ENCODE results near the gene FAF1. TPM values are rescaled to one million over a fixed set of nuclear protein-coding genes. Genes with fewer than 3 reads are reported as not detected.
A peak's percentile ranks its signal among the peaks of the same experiment; 100 is the strongest.

Gene FAF1
- total RNA-seq, 1 experiment from 2014 or later = 109 TPM

DNA sequence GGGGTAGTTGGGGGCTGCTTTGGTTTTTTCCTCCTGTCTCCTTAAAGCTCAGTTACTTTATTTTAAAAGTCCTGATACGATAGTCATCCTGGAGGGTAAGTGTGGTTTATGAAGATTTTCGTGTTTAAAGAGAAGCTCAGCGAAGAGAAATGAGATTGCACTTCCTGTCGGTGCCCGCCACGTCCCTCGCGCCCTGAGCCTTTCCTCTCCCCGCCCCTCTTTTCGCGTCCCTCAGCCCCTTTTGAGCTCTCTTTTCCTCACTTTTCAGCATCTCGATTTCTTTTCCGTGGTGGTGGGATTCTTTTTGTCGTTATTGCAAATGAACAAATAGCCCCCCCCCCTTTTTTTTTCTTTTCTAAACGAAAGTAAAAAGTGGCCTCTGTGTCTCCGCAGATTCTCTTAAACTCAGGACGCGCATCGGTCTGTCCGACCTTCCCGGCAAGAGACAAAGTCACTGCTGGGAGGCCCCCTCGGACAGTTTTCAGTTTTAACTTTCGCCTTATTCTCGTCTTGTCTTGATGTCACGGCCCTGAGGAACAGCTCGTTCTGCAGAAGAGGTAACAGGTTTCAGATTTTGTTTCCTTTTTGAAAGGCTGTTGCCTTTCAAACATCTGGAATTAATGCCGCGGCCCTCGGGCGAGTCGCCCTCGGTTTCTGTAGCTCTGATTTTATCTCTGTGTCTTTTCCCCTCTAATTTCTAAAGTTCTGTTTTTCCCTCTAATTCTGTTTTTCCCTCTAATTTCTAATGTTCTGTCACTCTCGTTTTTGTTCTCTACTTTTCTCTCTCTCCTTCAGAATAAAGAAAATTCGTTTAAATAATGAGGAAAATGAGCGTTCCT, 535.8 kb downstream of the FAF1 start:
- BruUV-seq (replicated peaks) = no TSS peak

DNA sequence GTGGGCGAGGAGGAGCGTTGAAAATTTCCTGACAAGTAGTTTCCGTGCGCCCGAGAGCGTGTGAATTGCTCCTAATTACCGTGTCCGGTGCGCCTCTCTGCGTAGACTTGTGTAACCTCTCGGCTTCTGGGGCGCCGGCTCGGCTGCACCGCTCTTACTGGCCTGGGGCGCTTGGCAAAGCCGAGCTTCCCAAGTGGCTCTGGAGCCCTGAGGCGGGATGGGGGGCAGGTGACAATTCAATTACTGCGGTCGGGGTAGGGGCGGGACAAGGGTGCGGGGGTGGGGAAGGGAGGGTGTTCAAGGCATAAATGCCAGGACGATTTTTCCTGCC, 536.4 kb downstream of the FAF1 start:
- peak; percentile 63 for DNase-seq (ENCODE audit: low spot score)
- H3K27me3 ChIP-seq (replicated peaks; ENCODE audit: insufficient read depth, low read depth, low read length, poor library complexity) = peaks cover 99% of the 10 kb centered on the region
- ChIA-PET POLR2A (ENCODE audit: low non-redundant PET) (no interaction called here), CTCF (no interaction called here)
- no peaks in the 10 kb centered on the region for H3K9me3 ChIP-seq (ENCODE audit: low read depth, low read length, poor library complexity, severe bottlenecking)
- H3K4me1 ChIP-seq (ENCODE audit: insufficient read depth, low read length, poor library complexity, severe bottlenecking) = peaks cover 13% of the 10 kb centered on the region
- BruUV-seq (replicated peaks) = no TSS peak
- no peaks in the 10 kb centered on the region for H3K36me3 ChIP-seq (ENCODE audit: insufficient read depth, low read length, poor library complexity, severe bottlenecking)
- intact Hi-C loops (cut with micrococcal nuclease; ENCODE audit: unreplicated experiment) = no loop called here
- TF ChIP-seq CTCF (conservative IDR thresholded peaks at IDR 0.05; ENCODE audit: low read depth, low read length) (no peak), EZH2 (IDR thresholded peaks at IDR 0.05; ENCODE audit: borderline replicate concordance, low read depth, low read length, poor library complexity, severe bottlenecking) (no peak)
- peak overlapping the region; percentile 42 for H3K4me3 ChIP-seq (ENCODE audit: low read depth, low read length, poor library complexity, severe bottlenecking)
- H3K27ac ChIP-seq (ENCODE audit: low read depth, low read length, poor library complexity, severe bottlenecking) = no peak overlapping the region

More for the DNA sequence above, 535.8 kb downstream of the FAF1 start:
- Histone ChIP-seq H3K27ac (ENCODE audit: low read depth, low read length, poor library complexity, severe bottlenecking) (no peak overlapping the region), H3K36me3 (ENCODE audit: insufficient read depth, low read length, poor library complexity, severe bottlenecking) (no peaks in the 10 kb centered on the region), H3K27me3 (replicated peaks; ENCODE audit: insufficient read depth, low read depth, low read length, poor library complexity) (peaks cover 100% of the 10 kb centered on the region), H3K9me3 (ENCODE audit: low read depth, low read length, poor library complexity, severe bottlenecking) (no peaks in the 10 kb centered on the region), H3K4me3 (ENCODE audit: low read depth, low read length, poor library complexity, severe bottlenecking) (peak overlapping the region; percentile 42), H3K4me1 (ENCODE audit: insufficient read depth, low read length, poor library complexity, severe bottlenecking) (peaks cover 13% of the 10 kb centered on the region)
- peak; percentile 55 for DNase-seq (ENCODE audit: low spot score)
- TF ChIP-seq EZH2 (IDR thresholded peaks at IDR 0.05; ENCODE audit: borderline replicate concordance, low read depth, low read length, poor library complexity, severe bottlenecking) (peak; percentile 72), CTCF (conservative IDR thresholded peaks at IDR 0.05; ENCODE audit: low read depth, low read length) (no peak)
- intact Hi-C loops (cut with micrococcal nuclease; ENCODE audit: unreplicated experiment) = no loop called here
- POLR2A ChIA-PET (ENCODE audit: low non-redundant PET) = no interaction called here
- CTCF ChIA-PET = no interaction called here

DNA sequence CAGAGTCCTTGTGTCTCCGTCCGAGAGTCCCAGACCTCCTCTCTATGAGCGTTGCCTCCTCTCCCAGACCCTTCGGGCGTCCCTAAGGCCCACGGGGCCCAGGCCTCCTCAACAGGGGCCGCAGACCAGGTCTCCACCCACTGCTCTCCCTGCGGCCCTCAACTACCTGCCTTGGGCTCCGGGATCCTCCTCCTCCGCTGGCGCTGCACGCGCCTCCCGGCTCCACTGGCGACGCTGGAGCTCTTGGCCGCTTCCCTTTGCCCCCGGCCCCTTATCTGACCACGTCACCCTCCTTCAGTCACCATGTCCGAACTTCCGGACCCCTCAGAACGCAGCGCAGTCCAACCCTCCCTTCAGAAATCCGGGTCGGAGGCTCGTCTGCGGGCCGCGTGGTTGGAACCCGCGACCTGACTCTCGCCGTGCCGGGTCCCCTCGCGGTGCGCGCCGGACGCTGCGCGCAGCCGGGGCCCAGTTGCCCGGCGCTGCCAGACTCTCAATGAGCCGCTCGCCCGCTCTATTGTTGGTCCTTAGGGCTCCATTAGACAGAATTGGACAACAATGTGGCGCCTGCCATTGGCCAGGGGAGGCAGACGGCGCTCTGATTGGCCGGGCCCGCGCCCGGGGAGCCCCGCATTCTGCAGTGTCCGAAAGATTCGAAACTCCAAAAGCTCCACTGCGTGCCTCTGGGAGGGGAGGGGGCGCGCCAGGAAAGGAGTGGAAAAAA, 537.0 kb downstream of the FAF1 start, which contains the start of gene DMRTA2:
Gene DMRTA2, minus strand, starts transcription at position 498 of the 724 bp plus-strand sequence. CDS start 1,907 bp downstream, outside the sequence.
- intact Hi-C loops (cut with micrococcal nuclease; ENCODE audit: unreplicated experiment) = no loop called here
- Histone ChIP-seq H3K9me3 (ENCODE audit: low read depth, low read length, poor library complexity, severe bottlenecking) (no peaks in the 10 kb centered on the region), H3K36me3 (ENCODE audit: insufficient read depth, low read length, poor library complexity, severe bottlenecking) (no peaks in the 10 kb centered on the region), H3K4me3 (ENCODE audit: low read depth, low read length, poor library complexity, severe bottlenecking) (peak within 1 kb of the TSS; percentile 42), H3K27ac (ENCODE audit: low read depth, low read length, poor library complexity, severe bottlenecking) (no peak within 1 kb of the TSS), H3K4me1 (ENCODE audit: insufficient read depth, low read length, poor library complexity, severe bottlenecking) (peaks cover 13% of the 10 kb centered on the region), H3K27me3 (replicated peaks; ENCODE audit: insufficient read depth, low read depth, low read length, poor library complexity) (peaks cover 99% of the 10 kb centered on the region)
- CTCF ChIA-PET = no interaction called here
- no TSS peak for BruUV-seq (replicated peaks)
- TF ChIP-seq CTCF (conservative IDR thresholded peaks at IDR 0.05; ENCODE audit: low read depth, low read length) = no peak
- TF ChIP-seq EZH2 (IDR thresholded peaks at IDR 0.05; ENCODE audit: borderline replicate concordance, low read depth, low read length, poor library complexity, severe bottlenecking) = peak; percentile 46
- POLR2A ChIA-PET (ENCODE audit: low non-redundant PET) = no interaction called here
- peak; percentile 61 for DNase-seq (ENCODE audit: low spot score)
